ENCODE data around the gene SIPA1L2.

Gene SIPA1L2, protein sequence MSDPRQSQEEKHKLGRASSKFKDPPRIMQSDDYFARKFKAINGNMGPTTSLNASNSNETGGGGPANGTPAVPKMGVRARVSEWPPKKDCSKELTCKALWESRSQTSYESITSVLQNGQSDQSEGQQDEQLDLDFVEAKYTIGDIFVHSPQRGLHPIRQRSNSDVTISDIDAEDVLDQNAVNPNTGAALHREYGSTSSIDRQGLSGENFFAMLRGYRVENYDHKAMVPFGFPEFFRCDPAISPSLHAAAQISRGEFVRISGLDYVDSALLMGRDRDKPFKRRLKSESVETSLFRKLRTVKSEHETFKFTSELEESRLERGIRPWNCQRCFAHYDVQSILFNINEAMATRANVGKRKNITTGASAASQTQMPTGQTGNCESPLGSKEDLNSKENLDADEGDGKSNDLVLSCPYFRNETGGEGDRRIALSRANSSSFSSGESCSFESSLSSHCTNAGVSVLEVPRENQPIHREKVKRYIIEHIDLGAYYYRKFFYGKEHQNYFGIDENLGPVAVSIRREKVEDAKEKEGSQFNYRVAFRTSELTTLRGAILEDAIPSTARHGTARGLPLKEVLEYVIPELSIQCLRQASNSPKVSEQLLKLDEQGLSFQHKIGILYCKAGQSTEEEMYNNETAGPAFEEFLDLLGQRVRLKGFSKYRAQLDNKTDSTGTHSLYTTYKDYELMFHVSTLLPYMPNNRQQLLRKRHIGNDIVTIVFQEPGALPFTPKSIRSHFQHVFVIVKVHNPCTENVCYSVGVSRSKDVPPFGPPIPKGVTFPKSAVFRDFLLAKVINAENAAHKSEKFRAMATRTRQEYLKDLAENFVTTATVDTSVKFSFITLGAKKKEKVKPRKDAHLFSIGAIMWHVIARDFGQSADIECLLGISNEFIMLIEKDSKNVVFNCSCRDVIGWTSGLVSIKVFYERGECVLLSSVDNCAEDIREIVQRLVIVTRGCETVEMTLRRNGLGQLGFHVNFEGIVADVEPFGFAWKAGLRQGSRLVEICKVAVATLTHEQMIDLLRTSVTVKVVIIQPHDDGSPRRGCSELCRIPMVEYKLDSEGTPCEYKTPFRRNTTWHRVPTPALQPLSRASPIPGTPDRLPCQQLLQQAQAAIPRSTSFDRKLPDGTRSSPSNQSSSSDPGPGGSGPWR (N-terminal part only)

DNA sequence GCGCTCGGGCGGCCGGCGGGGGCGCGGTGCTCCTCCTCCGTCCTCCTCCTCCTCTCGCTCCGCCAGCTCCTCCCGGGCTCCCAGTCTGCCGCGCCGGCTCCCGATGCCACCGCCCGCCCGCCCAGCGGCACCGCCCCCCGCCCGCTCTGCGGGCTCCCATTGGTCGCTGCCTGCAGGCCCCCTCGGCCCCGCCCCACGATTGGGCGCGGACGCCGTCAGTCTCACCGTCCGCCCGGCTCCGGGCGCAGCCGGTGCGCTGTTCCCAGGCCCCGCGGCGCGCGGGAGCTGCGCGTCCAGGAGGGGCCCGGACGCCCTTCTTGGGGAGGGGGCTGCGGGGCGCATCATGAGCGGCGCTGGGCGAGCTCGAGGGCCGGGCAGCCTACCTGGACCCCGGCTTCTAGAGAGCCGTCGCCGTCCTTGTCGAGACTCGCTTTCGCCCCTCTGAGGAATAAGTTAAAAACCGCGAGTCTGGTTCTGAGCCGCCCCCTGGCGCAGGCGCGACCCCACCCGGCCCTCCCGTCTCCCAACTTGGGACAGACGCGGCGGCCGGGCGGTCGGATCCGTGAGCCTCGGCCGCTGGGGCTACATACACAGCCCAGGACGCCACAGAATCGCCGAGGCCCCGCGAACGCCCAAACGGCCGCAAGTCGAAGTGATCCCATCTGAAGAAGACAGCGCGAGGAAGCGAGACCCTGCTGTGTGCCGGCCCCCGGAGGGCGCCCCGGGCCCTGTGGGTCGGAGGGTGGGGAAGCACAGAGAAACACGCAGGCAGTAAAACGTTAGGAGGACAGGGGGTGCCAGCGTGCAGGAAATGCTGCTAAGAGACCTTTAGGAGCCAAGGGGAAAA, at the start of gene SIPA1L2:
TSS of gene SIPA1L2 (minus strand) at position 87 of the 847 bp plus-strand sequence. CDS start 114,794 bp downstream, outside the sequence.
- Mint-ChIP-seq H3K27ac (peak within 1 kb of the TSS; percentile 62), H3K27me3 (peaks cover 28 to 43% of the 10 kb centered on the region in 2 donors)

DNA sequence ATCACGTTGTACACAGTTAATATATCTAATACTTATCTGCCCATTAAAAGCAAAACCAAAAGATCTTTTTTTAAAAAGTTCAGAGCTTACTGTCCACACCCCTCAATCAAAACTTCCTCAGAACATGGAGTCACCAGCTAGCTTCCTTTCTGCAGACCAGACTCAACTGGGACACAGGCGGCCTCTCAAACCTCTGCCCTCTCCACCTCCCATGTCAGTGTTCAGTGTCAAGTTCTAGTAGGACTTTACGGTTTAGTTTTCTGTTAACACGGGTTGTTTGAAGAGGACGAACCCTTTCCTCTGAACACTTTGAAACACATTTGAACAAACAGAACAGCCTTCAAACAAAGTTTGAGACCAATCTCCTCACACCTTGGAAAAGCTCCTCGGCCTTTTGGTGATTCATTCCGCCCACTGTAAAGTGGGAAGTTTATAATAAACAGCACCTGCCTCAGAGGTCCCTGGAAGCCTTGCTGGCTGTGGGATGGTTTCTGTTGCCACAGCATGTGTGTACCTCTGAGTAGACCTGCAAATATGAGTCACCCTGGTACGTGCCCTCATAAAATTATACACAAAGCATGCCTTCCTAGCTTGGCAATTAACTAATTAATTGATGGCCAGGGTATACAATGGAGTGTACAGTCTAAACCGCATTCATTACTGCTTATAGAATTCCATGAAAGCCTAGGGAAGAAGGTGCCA, 48.4 kb upstream of the SIPA1L2 start:
- H3K4me3 Mint-ChIP-seq, result no peak overlapping the region
- H3K9me3 Mint-ChIP-seq, result peaks cover 3% of the 10 kb centered on the region in 2 donors
- peaks cover 6 to 8% of the 10 kb centered on the region in 2 donors for H3K4me1 Mint-ChIP-seq
- DNase-seq (no peak), ATAC-seq (replicated peaks) (no peak)
- H3K27me3 Mint-ChIP-seq, result peaks cover 0 to 3% of the 10 kb centered on the region in 2 donors
- no peaks in the 10 kb centered on the region for H3K36me3 Mint-ChIP-seq
- H3K27ac Mint-ChIP-seq, result no peak overlapping the region

More for the DNA sequence above, at the start of gene SIPA1L2:
- H3K4me3 Mint-ChIP-seq, result peak within 1 kb of the TSS; percentile 89 to 90
- H3K9me3 Mint-ChIP-seq, result no peaks in the 10 kb centered on the region
- H3K4me1 Mint-ChIP-seq, result peaks cover 8 to 18% of the 10 kb centered on the region in 2 donors
- ATAC-seq (replicated peaks), result peak; percentile 95 to 96
- DNase-seq, result peak; percentile 79
- H3K36me3 Mint-ChIP-seq, result no peaks in the 10 kb centered on the region

DNA sequence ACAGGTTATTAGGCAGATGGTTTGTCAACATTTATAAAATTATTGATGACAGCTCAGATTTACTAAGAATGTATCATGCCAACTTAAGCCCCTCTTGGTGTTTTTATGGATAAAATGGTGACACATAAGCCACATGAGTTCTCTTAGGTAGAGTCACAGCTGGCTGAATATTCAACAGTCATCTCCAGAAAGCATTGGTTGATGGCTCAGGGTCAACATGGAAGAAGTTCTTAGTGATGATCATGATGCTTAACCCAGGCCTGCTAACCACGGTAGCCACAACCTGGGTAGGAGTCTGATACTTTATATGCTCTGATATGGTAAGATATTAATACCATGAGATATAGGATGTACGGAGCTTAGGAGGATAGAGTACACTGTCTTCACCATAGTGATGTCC, 46.4 kb upstream of the SIPA1L2 start:
- peaks cover 6 to 7% of the 10 kb centered on the region in 2 donors for H3K4me1 Mint-ChIP-seq
- peak overlapping the region; percentile 22 for H3K27ac Mint-ChIP-seq
- DNase-seq (peak; percentile 4), ATAC-seq (replicated peaks) (peak; percentile 75 to 95)
- H3K36me3 Mint-ChIP-seq, result no peaks in the 10 kb centered on the region
- H3K9me3 Mint-ChIP-seq, result peaks cover 0 to 2% of the 10 kb centered on the region in 2 donors
- no peak overlapping the region for H3K4me3 Mint-ChIP-seq
- H3K27me3 Mint-ChIP-seq, result no peaks in the 10 kb centered on the region

DNA sequence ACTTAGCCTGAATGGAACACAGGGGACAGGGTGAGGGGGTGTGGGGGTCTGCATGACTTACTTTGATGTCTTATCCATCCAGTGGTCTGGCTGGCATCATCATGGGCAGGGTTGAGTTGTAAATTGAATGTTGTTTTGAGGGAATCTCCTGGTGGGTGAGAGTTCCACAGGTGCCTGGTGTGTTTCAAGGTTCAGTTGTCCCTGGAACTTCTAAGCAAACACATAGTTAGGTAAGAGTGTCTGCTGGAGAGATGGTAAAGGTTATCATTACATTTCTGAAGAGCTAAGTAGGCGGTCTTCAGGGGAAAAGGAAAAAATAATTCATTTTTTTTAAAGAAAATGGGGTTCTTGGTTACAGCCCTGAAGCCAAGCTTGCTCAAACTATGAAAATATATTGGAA, 46.0 kb upstream of the SIPA1L2 start:
- DNase-seq, result no peak
- peaks cover 0 to 2% of the 10 kb centered on the region in 2 donors for H3K9me3 Mint-ChIP-seq
- no peak overlapping the region for H3K4me3 Mint-ChIP-seq
- peaks cover 6 to 7% of the 10 kb centered on the region in 2 donors for H3K4me1 Mint-ChIP-seq
- H3K36me3 Mint-ChIP-seq, result no peaks in the 10 kb centered on the region
- H3K27me3 Mint-ChIP-seq, result no peaks in the 10 kb centered on the region
- H3K27ac Mint-ChIP-seq, result no peak overlapping the region
- ATAC-seq (replicated peaks), result no peak

DNA sequence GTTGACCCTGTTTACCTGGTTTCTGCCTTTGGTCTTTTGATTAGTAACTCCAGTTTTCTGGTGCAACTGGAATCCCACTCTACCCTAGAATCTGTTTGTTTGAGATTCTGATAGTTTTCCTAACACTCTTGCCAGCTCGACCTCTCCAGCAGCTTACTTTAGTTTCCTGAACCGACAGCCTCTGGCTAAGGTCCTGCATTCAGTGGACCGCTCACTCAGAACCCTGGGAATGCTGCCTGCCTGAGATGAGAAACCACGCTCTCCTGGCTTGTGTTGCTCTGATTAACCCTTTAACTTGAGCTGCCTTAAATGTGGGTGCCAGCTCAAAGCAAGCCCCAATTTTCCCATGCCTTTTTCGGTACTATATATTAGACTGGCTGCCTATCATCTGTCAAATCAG, 45.3 kb upstream of the SIPA1L2 start:
- DNase-seq (no peak), ATAC-seq (replicated peaks) (no peak)
- peaks cover 6 to 7% of the 10 kb centered on the region in 2 donors for H3K4me1 Mint-ChIP-seq
- H3K9me3 Mint-ChIP-seq, result peaks cover 0 to 2% of the 10 kb centered on the region in 2 donors
- no peak overlapping the region for H3K4me3 Mint-ChIP-seq
- no peaks in the 10 kb centered on the region for H3K36me3 Mint-ChIP-seq
- H3K27me3 Mint-ChIP-seq, result no peaks in the 10 kb centered on the region
- no peak overlapping the region for H3K27ac Mint-ChIP-seq

DNA sequence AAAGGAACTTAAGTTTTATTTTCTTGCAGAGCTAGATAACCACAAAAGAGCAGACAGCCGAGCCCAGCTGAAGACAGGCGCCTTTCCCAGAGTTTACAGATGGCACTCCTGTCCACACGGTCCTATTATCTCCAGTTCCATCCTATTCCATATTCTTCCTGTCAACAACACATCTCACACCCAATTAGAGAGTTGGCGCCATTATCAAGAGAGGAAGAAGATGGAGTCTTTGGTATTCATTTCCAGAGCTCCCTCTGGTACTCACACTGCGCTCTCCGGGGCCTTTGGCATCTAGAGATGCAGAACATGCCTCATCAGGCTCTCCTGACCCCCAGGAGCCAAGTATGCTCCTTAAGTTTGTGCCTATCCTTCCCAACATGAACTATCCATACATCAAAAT, 43.3 kb upstream of the SIPA1L2 start:
- Mint-ChIP-seq H3K4me1 (peaks cover 6 to 7% of the 10 kb centered on the region in 2 donors), H3K36me3 (no peaks in the 10 kb centered on the region), H3K27ac (no peak overlapping the region), H3K9me3 (peaks cover 0 to 2% of the 10 kb centered on the region in 2 donors), H3K27me3 (no peaks in the 10 kb centered on the region), H3K4me3 (no peak overlapping the region)
- ATAC-seq (replicated peaks) (no peak), DNase-seq (no peak)

DNA sequence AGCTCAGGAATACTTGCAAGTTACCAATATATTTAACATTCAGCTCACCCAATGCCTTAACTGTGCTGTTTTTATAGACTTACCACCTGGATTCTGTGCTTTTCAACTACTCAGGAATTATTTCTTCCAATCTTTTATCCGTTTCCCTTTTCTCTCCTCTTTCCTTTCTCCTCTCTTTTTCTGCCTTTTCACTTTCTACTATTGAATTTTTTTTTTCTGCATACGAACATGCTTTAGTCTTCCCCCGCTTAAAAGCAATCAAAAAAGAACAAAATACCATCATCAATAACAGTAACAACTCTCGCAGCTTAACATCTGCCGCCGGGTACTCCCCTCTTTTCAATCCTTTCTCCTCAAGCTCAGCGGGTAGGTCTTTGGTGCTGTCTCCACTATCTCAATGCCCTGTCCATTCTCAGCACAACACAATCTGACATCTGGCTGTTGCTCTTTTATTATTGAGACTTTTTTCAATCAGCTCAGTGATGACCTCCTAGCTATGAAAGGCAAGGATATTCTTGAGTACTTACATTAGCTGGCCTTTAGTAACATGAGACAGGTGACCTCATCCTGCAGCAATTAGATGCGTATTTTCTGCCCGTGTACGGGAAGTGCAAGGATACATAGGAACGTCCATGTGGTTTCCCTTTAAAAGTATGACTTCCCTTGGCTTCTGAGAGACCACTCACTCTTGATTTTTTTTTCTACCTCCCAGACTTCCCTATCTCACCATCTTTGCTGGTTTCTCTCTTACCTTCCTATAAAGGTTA, 40.2 kb upstream of the SIPA1L2 start:
- no peak overlapping the region for H3K27ac Mint-ChIP-seq
- no peak overlapping the region for H3K4me3 Mint-ChIP-seq
- no peak for DNase-seq
- no peaks in the 10 kb centered on the region for H3K36me3 Mint-ChIP-seq
- no peak for ATAC-seq (replicated peaks)
- peaks cover 7 to 10% of the 10 kb centered on the region in 2 donors for H3K4me1 Mint-ChIP-seq
- no peaks in the 10 kb centered on the region for H3K27me3 Mint-ChIP-seq
- H3K9me3 Mint-ChIP-seq, result no peaks in the 10 kb centered on the region

DNA sequence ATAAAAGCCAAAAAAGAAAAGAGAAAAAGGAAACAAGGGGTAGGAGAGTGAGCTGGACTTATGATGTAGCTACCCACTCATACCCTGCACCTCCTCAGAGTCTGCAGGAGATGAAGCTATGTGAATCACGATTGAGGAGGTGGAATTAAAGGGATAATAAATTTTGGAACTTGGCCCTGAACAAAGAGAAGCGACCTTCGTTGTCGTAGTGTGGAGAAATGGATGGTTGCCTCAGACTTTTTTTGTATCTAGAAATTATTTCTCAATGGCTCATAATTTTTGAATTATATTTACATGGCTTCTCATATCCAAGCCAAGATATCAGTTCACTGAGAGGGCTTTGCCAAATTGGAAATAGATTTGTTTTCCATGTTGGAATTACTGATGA, 37.8 kb upstream of the SIPA1L2 start:
- H3K36me3 Mint-ChIP-seq, result no peaks in the 10 kb centered on the region
- peaks cover 7 to 10% of the 10 kb centered on the region in 2 donors for H3K4me1 Mint-ChIP-seq
- no peaks in the 10 kb centered on the region for H3K9me3 Mint-ChIP-seq
- ATAC-seq (replicated peaks) (no peak), DNase-seq (no peak)
- H3K27me3 Mint-ChIP-seq, result no peaks in the 10 kb centered on the region
- no peak overlapping the region for H3K27ac Mint-ChIP-seq
- no peak overlapping the region for H3K4me3 Mint-ChIP-seq

DNA sequence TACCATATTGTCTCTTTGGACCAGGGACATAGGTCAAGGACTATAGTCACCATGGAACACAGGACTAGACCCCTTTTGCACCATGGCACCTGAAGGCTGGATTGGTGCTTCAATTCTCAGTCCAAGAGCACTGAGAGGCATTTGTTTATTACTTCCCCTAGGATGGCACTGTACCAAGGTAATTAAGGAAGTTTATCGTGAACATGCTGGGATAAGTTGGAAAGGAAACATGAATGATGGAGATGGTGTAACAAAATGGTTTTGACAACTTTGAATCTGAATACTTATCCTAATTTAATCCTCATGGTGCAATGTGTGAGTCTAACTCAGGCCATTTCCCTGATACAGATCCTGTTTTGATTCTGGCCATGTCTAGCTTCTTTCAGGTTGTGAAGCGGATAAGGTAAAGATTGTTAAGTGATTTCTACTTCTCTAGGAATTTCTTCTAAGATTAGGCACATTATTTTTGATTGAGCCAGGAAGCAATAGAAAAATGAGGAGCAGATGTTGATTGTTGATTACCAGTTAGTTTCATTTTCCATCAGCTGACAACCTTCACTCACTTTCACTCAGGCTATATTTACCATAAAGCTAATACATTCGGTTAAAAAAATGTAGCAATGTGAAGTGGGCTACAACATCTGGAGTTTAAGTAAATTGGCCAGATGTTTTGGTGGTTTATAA, 37.3 kb upstream of the SIPA1L2 start:
- Mint-ChIP-seq H3K27ac (no peak overlapping the region), H3K4me1 (peaks cover 7 to 10% of the 10 kb centered on the region in 2 donors), H3K9me3 (no peaks in the 10 kb centered on the region), H3K4me3 (no peak overlapping the region), H3K36me3 (no peaks in the 10 kb centered on the region), H3K27me3 (no peaks in the 10 kb centered on the region)
- no peak for DNase-seq
- no peak for ATAC-seq (replicated peaks)

DNA sequence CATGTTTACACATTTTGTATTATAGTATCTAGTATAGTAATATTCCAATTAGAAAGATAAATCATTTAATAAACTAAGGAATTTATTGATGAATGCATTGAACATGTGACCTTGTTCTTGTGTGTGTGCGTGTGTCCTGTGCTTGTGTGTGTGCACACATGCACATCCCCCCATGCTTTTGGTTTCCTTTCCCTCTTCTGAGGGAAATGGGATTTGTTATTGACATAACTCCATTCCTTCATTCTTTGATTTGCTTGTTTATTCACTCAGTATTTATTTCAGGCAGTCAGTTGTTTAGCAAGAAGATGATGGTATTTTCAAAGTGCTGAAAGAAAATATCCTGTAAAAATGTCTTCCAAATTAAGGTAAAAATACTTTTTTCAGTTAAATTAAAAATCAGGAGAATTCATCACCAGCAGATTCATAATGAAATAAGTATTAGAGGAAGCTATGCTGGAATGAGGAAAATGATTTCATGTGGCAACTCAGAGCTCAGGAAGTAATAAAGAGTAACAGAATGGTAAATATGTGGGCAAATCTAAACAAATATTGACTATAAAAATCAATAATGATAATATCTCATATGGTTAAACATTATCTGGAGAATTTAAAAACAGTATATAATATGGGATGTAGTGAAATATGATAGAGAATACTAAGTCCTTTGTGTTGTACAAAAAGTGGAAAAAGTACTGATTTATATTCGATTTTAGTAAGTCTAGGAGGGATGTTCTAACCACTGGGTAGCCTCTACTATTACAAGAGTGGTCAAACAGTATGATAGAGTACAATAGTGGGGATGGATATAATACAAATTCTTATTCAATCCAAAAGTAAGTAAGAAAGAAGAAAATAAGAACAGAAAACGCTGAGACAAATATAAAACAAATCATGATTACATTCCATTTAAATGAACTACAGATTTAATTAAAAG, 35.2 kb upstream of the SIPA1L2 start:
- Mint-ChIP-seq H3K36me3 (no peaks in the 10 kb centered on the region), H3K27ac (no peak overlapping the region), H3K27me3 (no peaks in the 10 kb centered on the region), H3K4me1 (peaks cover 7 to 10% of the 10 kb centered on the region in 2 donors), H3K4me3 (no peak overlapping the region), H3K9me3 (no peaks in the 10 kb centered on the region)
- ATAC-seq (replicated peaks) (no peak), DNase-seq (no peak)

DNA sequence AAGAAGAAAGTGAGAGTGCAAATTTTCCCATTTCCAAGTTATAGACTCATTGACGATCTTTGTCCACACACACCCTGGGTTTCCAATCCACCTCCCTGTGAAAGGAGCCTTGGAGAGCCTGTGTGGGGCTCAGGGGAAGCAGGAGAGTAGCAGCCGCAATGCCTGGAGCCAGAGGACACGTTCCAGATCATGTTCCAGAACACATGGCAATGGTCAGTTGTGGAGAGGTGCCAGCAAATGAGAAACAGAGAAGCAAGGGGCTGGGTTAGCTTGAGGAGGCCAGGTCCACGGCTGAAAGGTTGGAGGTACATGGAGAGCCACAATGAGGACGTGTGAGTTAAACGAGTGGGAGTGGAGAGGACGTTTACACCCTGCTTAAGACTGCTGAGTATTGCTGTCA, 33.0 kb upstream of the SIPA1L2 start:
- ATAC-seq (replicated peaks) (no peak), DNase-seq (no peak)
- Mint-ChIP-seq H3K4me3 (no peak overlapping the region), H3K36me3 (no peaks in the 10 kb centered on the region), H3K27ac (no peak overlapping the region), H3K4me1 (peaks cover 7 to 10% of the 10 kb centered on the region in 2 donors), H3K9me3 (no peaks in the 10 kb centered on the region), H3K27me3 (peaks cover 0 to under 1% of the 10 kb centered on the region in 2 donors)
